Left forelimb (tissue), 1 donor: ENCODE data around the gene ERCC8.

Source experiments
- DNase-seq: peaks from one replicate; pipeline ENCODE4 v3.0.0-alpha.2; 2018; ENCODE audit warnings: low spot score

ERCC8 gene

DNA sequence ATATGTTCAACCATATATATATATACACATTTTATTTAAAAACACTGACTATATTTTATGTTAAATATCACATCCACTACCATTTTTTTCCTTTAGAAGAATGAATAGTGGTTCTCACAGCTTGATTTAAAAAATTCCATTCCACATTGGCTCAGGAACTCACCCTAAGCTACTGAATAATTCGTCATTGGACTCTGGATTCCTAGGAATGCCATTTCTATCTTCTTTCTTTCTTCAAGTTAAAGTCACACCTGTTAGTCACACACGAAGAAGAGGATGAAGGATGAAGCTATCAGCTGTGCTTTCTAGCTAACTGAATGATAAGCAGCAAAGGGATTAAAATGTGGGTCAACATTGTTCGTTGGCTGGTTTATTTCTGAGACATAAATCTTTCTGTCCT is 108.7 kb downstream of the ERCC8 start:
- no peak for DNase-seq

DNA sequence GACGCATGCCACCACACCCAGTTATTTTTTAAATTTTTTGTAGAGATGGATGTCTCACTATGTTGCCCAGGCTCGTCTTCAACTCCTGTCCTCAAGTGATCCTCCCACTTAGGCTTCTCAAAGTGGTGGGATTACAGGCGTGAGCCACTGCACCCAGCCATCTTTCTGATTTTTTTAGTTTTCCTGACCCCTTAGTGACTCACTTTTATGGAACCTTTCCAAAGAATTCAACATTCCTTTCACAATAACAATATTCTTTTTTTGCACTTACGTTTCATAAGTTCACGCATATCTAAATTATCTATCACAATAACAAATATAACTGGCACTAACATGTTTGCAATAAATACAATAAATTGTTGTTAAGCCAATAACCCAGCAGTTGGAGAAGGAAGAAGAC is 109.3 kb downstream of the ERCC8 start:
- no peak for DNase-seq

DNA sequence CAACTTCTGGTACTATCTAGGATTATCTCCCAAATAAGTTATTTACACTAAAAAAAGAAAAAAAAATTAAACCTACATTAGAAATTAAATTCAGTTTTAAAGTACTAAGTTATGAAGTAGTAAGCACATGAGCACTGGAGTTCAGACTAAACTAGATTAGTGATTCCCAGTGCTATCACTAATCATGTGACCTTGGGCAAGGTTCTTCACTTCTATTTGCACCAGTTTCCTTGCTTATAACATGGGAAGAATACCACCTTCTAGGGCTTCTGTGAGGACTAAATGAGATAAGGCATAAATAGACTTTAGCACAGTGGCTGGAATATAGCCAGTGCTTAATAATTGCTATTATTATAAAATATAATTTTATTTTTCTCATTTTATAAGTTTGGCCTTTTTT is 111.3 kb downstream of the ERCC8 start:
- no peak for DNase-seq

DNA sequence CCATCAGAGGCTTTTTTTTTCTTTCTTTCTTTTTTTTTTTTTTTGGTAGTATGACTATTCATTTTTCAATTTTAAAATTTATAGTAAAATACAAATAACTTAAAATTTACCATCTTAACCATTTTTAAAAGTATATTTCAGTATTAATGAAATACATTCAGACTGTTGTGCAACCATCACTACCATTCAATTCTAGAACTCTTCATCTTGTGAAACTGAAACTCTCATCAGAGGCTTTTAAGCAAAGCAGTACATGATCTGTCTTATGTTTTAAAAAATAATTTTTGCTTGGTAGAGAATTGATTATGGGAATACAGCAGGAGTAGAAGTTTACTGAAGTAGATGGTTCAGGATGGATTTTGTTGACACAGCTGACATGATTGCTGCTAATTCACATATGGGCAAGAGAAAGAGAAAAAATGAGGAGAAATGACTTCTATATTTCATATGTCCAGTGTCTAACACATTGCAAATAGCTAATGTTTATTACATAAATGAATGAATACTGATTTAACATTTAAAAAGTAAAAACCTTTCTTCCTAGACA is 114.2 kb downstream of the ERCC8 start:
- no peak for DNase-seq

DNA sequence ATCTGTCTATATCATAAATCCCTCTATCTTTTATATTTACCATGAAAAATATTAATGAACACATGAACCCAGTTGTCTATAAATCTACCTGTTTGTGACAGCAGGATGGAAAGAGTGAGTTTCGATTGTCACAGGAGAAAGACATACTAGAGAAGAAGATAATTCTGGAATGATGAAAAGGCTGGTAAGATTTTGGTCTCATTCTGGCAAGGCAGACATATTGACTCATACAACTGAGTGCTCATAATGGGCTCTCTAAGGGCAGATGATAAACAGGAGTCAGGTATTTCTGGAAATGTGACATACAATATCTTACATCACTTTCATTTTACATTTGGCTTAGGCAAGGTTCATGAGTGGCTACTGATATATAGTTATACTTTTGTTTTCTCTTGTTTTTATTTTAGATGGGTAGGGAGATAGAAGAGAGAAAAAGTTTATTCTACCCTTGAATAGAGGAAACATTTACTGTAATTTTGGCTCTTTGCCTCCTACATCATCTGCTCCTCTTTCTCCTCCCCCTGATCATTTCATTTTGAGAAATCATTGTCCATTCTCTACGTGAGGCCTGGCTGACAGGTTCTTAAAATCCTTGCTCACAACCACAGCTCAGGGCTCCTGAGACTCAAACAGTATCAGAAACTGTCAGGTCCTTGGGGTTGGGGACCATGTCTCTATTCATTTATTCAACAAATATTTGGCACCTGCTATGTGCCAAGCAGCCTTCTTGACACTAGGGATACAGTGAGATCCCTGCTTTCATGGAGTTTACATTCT is 115.2 kb downstream of the ERCC8 start:
- no peak for DNase-seq

DNA sequence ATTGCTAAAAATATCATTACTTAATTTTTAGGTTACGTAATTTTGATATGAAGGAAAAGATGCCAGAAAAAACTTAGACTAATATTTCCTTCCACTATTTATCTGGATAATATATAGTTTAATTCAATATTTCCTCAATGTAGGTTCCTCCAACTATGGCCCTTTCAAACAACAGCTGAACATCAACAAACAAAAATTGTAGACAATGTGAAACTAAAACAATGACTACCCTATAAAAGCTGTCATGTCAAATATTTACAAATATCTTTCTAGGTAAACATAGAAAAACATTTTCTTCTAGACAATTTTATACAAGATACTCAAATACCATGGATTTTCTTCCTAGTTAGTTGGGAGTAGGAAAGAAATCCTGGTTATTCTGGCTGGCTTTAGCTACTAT is 117.7 kb downstream of the ERCC8 start:
- DNase-seq = no peak

DNA sequence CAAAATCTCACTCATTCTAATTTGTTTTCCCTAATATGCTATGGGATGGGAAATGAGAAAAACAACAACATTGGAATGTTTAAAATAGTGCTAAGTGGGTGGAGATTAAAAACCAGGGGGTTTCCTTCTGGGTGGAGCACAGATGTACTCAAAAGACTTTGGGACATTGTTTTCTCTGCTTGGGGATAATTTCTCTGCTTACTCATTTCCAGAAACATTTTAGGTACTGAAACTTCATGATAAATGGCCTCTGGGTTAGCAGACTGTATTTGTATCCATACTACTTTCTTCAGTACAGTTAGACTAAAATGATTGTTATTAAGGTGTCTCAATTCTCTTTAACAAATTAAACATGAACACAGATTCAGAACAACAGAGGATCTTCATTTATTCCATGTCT is 118.2 kb downstream of the ERCC8 start:
- no peak for DNase-seq
